ENCODE measurements around the gene SMCHD1. TPM values are rescaled to one million over a fixed set of nuclear protein-coding genes. Genes with fewer than 3 reads are reported as not detected.
"Not testable (repeated sequence)": the region's sequence is repeated elsewhere in the genome, so short reads cannot be mapped to it uniquely, and the experiment has no call there.

The SMCHD1 gene
- total RNA-seq, 1 experiment from 2014 or later: 33.0 TPM

DNA sequence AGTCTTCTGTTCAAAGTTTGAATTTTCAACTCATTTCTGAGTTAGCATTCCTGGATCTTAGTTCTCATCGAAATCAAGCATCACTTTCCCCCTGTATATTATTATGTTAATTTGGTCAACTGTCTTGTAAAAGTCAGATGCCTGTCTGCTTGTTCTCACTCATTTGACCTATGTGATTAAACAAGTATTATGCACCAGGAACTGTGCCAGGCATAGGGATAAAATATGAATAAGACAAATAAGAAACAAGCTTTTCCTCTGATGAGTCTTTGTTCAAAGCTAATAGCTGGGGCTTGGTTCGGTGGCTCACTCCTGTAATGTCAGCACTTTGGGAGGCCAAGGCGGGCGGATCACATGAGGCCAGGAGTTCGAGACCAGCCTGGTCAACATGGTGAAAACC is 171.5 kb downstream of the SMCHD1 start:
- TF ChIP-seq ZNF416 (CRISPR knock-in tag; IDR thresholded peaks at IDR 0.05): no peak
- no peak for TF ChIP-seq GABPB1 (CRISPR knock-in tag; IDR thresholded peaks at IDR 0.05)
- TF ChIP-seq CREM (CRISPR knock-in tag; IDR thresholded peaks at IDR 0.05): no peak
- TF ChIP-seq ZNF232 (CRISPR knock-in tag; IDR thresholded peaks at IDR 0.05): no peak
- no peak for TF ChIP-seq NR1H2 (CRISPR knock-in tag; IDR thresholded peaks at IDR 0.05)
- TF ChIP-seq ZBTB21 (CRISPR knock-in tag; IDR thresholded peaks at IDR 0.05; ENCODE audit: borderline replicate concordance): no peak
- TF ChIP-seq HMGA2 (CRISPR knock-in tag; IDR thresholded peaks at IDR 0.05): no peak
- TF ChIP-seq, protein P1, sequence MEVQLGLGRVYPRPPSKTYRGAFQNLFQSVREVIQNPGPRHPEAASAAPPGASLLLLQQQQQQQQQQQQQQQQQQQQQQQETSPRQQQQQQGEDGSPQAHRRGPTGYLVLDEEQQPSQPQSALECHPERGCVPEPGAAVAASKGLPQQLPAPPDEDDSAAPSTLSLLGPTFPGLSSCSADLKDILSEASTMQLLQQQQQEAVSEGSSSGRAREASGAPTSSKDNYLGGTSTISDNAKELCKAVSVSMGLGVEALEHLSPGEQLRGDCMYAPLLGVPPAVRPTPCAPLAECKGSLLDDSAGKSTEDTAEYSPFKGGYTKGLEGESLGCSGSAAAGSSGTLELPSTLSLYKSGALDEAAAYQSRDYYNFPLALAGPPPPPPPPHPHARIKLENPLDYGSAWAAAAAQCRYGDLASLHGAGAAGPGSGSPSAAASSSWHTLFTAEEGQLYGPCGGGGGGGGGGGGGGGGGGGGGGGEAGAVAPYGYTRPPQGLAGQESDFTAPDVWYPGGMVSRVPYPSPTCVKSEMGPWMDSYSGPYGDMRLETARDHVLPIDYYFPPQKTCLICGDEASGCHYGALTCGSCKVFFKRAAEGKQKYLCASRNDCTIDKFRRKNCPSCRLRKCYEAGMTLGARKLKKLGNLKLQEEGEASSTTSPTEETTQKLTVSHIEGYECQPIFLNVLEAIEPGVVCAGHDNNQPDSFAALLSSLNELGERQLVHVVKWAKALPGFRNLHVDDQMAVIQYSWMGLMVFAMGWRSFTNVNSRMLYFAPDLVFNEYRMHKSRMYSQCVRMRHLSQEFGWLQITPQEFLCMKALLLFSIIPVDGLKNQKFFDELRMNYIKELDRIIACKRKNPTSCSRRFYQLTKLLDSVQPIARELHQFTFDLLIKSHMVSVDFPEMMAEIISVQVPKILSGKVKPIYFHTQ (CRISPR knock-in tag; IDR thresholded peaks at IDR 0.05): no peak
- TF ChIP-seq, protein P2, sequence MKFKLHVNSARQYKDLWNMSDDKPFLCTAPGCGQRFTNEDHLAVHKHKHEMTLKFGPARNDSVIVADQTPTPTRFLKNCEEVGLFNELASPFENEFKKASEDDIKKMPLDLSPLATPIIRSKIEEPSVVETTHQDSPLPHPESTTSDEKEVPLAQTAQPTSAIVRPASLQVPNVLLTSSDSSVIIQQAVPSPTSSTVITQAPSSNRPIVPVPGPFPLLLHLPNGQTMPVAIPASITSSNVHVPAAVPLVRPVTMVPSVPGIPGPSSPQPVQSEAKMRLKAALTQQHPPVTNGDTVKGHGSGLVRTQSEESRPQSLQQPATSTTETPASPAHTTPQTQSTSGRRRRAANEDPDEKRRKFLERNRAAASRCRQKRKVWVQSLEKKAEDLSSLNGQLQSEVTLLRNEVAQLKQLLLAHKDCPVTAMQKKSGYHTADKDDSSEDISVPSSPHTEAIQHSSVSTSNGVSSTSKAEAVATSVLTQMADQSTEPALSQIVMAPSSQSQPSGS (CRISPR knock-in tag; IDR thresholded peaks at IDR 0.05; ENCODE audit: borderline replicate concordance, low read depth): no peak
- TF ChIP-seq, protein P3, sequence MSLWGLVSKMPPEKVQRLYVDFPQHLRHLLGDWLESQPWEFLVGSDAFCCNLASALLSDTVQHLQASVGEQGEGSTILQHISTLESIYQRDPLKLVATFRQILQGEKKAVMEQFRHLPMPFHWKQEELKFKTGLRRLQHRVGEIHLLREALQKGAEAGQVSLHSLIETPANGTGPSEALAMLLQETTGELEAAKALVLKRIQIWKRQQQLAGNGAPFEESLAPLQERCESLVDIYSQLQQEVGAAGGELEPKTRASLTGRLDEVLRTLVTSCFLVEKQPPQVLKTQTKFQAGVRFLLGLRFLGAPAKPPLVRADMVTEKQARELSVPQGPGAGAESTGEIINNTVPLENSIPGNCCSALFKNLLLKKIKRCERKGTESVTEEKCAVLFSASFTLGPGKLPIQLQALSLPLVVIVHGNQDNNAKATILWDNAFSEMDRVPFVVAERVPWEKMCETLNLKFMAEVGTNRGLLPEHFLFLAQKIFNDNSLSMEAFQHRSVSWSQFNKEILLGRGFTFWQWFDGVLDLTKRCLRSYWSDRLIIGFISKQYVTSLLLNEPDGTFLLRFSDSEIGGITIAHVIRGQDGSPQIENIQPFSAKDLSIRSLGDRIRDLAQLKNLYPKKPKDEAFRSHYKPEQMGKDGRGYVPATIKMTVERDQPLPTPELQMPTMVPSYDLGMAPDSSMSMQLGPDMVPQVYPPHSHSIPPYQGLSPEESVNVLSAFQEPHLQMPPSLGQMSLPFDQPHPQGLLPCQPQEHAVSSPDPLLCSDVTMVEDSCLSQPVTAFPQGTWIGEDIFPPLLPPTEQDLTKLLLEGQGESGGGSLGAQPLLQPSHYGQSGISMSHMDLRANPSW (CRISPR knock-in tag; conservative IDR thresholded peaks at IDR 0.05; ENCODE audit: low read depth): no peak
- TF ChIP-seq TCF7 (CRISPR knock-in tag; IDR thresholded peaks at IDR 0.05; ENCODE audit: low read depth): no peak
- no peak for TF ChIP-seq RORB (CRISPR knock-in tag; IDR thresholded peaks at IDR 0.05)
- TF ChIP-seq, protein P4, sequence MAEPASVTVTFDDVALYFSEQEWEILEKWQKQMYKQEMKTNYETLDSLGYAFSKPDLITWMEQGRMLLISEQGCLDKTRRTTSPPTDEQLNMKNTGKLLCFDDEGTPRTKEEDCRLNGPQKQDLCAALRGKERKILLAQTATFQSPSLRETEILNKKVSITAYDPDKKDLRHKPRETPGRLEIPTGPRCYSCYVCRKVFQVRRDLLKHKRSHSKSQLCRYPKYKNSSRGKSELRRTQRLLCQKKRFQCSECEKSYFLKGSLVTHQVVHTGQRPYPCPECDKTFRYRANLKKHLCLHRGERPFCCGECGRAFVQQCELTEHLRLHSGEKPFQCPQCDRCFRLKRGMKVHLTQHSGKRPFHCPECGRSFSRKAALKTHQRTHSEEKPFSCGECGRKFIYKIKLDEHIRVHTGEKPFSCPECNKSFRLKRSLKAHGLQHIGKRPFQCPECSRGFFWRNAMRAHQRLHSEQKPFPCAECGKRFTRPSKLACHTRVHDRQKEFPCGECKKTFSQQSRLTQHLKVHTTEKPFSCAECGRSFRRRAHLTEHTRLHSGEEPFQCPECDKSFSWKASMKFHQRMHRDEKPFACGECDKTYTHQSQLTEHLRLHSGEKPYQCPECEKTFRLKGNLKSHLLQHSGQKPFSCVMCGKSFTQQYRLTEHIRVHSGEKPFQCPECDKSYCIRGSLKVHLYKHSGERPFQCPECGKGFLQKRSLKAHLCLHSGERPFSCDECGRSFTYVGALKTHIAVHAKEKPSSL (CRISPR knock-in tag; conservative IDR thresholded peaks at IDR 0.05): no peak
- TF ChIP-seq ZNF263 (CRISPR knock-in tag; IDR thresholded peaks at IDR 0.05; ENCODE audit: low read depth): no peak
- no peak for TF ChIP-seq SOX15 (CRISPR knock-in tag; IDR thresholded peaks at IDR 0.05)
- no peak for TF ChIP-seq ZNF396 (CRISPR knock-in tag; IDR thresholded peaks at IDR 0.05; ENCODE audit: borderline replicate concordance)
- ATAC-seq (no peak), DNase-seq (ENCODE audit: low spot score) (no peak)
- Mint-ChIP-seq H3K36me3 (no peaks in the 10 kb centered on the region), H3K27me3 (ENCODE audit: low read depth) (no peaks in the 10 kb centered on the region), H3K9me3 (peaks cover 4% of the 10 kb centered on the region), H3K4me3 (no peak overlapping the region), H3K4me1 (peaks cover 7% of the 10 kb centered on the region), H3K27ac (no peak overlapping the region)
- ChIA-PET POLR2A (no interaction called here), CTCF (no interaction called here)

DNA sequence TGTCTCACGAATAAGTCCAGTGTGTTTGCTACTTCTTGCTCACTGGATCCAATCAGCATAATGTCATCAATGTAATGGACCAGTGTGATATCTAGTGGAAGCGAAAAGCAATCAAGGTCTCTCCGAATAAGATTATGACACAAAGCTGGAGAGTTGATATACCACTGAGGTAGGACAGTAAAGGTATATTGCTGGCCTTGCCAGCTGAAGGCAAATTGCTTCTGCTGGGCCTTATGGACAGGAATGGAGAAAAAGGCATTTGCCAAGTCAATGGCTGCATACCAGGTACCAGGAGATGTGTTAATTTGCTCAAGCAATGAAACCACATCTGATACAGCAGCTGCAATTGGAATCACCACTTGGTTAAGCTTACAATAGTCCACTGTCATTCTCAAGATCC is 180.6 kb downstream of the SMCHD1 start:
- H3K4me3 Mint-ChIP-seq; DNase-seq (ENCODE audit: low spot score); H3K27ac Mint-ChIP-seq; H3K36me3 Mint-ChIP-seq; H3K27me3 Mint-ChIP-seq (ENCODE audit: low read depth); POLR2A ChIA-PET; H3K4me1 Mint-ChIP-seq; ATAC-seq; CTCF ChIA-PET: not testable (repeated sequence)
- H3K9me3 Mint-ChIP-seq: peaks cover 17% of the 10 kb centered on the region

DNA sequence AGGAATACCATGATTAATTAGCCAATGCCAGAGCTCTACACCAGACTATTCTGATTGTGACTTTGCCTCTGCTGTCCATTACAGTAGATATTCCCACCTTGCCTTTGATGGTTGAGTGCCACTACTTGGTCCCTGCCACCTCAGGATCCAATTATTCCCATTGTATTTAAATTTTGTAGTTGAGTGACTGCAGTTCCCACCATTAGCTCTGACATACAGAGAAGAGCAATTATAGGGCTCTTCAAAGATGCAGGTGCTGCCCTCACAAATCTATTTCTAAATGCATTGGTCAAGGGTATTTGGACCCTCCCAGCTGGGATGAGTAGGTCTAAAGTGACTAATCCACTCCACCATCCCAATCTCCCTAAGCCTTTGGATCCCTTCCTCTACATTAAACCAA is 181.8 kb downstream of the SMCHD1 start:
- H3K36me3 Mint-ChIP-seq; DNase-seq (ENCODE audit: low spot score); H3K27me3 Mint-ChIP-seq (ENCODE audit: low read depth); CTCF ChIA-PET; H3K4me3 Mint-ChIP-seq; H3K4me1 Mint-ChIP-seq; ATAC-seq; POLR2A ChIA-PET; H3K27ac Mint-ChIP-seq: not testable (repeated sequence)
- H3K9me3 Mint-ChIP-seq: peaks cover 17% of the 10 kb centered on the region
